Activated naive CD8-positive, alpha-beta T cell treated with anti-CD3 and anti-CD28 coated beads, Interleukin-2, amount 50 U/mL, for 16 hours (primary cell): ENCODE data around the gene DKK1.

Experiments used
- DNase-seq: peaks from one replicate; pipeline ENCODE4 v3.0.0-alpha.2; 2020; ENCODE audit warnings: low read depth, low spot score

Gene DKK1

DNA sequence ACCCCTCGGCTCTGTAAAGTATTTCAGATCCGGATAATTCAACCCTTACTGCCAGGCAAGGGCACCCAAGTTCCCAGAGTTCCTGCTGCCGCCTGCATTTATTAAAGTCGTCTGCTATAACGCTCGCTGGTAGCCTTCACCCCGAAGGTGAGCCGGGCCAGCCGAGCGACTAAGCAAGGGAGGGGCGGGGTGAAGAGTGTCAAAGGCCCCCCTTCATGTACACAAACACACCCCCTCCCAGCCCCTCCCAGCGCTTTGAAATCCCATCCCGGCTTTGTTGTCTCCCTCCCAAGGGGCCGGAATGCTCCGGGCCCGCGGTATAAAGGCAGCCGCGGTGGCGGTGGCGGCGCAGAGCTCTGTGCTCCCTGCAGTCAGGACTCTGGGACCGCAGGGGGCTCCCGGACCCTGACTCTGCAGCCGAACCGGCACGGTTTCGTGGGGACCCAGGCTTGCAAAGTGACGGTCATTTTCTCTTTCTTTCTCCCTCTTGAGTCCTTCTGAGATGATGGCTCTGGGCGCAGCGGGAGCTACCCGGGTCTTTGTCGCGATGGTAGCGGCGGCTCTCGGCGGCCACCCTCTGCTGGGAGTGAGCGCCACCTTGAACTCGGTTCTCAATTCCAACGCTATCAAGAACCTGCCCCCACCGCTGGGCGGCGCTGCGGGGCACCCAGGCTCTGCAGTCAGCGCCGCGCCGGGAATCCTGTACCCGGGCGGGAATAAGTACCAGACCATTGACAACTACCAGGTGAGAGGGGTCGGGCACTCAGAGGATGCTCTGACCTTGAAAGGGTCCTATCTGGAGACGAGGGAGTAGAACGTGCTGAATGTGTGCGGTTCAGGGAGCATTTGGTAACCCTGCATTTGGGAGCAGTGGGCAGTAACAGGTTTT, at the start of gene DKK1:
Gene DKK1 (plus strand): TSS at position 349 of the 889 bp plus-strand sequence. CDS start 154 bp downstream, at position 503.
- no peak for DNase-seq

DNA sequence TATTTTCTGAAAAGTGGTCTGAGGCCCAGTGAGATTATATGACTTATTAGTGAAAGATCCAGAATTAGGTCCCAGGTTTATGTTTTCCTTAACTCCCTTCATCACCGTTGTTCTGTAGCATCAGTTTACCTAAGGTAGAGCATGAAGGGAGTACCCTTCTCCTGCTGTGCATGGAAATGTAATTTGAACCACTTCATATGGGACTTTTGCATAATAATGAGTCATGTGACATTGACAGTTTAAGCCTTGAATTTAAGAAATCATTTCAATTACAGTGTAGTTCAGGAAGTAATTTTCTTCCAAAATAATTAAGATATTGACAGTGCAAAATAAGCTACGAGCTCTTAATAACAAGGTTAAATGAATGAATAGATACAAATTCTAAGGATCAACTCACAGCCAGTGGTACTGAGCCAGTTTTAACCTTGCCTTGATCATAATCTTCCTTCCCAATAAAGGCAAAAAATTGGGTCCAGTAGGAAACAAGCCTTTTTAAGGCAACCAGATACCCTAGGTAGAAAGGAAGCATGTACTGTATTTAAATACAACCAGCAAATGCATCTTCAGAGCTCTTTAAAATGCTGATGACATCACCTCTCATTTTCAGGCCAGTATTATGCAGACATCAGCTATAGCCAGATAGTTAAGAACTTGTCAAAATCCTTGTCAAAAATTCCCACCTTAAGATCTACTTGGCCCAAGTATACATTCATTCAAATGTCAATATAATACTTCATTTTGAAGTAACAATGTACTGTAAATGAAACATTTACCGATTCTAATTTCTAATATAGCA, 48.8 kb upstream of the DKK1 start:
- no peak for DNase-seq

DNA sequence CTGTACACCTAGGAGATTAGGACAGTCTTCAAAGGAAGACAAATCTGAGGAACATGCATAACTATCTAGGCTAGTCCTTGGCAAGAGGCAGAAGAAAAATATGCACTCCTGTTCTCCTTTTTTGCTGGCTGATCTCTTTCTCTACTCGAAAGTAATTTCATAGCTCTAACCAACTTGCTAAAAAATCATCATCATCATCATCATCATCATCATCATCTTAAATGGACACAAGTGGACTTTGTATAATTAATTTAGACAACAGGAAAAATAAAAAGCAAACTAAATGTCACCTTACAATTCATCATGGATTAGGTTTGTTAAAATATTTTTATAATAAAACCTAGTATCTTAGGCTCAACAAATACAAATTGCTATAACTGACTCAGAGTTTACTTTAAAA, 47.2 kb upstream of the DKK1 start:
- no peak for DNase-seq

DNA sequence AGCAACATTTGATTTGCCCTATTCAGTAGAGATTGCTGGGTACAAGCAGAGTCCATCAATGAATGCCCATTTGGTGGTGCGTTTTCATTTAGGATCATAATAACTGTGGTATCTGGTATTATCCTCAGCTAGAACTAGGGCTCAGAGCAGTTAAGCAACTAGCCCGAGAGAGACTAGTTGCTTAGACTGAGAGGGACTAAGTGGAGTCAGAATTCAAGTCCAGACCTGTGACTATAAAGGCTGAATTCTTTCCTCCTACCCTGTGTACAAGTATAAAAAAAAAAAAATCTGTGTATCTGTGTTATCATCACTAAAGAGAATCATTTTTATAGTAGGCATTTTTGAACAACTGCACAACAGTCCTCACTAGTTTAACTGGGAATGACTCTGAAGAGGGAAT, 45.3 kb upstream of the DKK1 start:
- DNase-seq: no peak

DNA sequence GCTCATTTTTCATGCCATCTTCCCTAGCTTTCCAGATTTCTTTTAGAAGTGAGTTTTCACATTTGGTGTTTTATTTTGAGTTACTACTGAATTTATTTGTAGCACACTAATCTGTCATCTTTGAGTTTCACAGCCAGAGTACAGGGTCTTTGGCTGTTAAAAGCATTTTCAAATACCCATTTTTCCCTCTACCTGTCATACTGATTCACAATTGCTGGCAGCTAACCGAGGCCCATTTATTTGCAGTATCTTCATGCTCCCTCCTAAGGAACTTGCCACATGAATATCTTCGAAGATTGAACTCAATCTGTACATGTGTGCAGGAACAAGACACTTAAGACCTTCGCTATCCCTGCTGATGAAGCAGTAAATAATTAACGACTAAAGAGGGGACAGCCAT, 44.8 kb upstream of the DKK1 start:
- DNase-seq: no peak

GRCh38 chr10:52276163-52276562, 37.9 kb upstream of the DKK1 start:
- DNase-seq: no peak

DNA sequence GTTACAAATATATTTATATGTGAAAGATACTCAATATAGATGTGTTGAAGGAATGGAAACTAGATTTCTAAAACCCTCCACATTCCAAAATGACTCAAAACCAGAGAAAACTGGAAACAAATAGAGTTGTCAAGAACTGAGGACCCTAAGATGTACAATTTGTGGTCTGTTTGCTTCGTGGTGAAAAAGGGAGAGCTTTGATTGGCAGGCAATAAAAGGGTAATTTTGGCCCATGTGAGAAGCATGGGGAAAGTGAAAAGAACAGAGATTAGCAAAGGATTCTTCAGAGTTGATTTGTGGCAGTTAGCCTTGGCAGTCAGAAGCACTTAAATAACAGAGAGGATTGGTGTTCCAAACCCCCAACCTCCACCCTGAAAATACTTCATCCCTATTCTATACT, 37.1 kb upstream of the DKK1 start:
- DNase-seq: no peak

DNA sequence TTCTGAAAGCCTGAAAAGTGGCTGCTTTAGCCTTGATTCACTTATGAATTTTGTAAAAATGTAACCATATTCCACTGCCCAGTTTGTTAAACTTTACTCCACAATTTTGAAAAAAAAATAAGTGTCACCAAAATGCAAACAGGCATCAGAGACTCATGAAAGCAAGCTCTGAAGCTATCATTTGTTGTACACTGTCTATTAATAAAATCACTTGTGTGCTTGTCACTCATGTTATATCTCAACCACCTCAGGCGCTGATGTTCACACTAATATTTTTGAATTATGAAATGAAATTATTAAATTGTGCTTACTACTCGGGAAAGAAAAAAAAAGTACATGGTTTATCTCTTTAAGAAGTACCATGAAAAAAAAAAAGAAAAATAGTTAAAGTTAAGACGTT, 34.5 kb upstream of the DKK1 start:
- DNase-seq: no peak

GRCh38 chr10:52280051-52280450, 34.0 kb upstream of the DKK1 start:
- no peak for DNase-seq

DNA sequence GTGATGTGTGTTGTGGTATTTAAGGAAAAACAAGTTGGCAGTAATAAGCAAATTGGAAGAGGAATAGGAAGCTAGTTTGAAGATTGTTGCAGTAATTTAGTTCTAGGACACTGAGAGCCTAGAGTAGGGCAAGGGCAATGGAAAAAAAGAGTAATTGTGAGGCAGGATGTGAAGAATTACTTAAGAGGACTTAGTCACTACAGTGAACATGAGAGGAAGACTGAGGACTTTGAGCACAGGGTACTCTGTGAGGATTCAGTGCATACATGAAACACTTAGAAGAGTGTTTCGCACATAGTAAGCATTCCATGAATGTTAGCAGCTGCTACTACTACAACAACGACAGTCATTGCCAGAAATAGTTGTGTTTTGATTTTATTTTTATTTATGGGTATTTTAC, 30.9 kb upstream of the DKK1 start:
- no peak for DNase-seq

GRCh38 chr10:52284416-52285013, 29.6 kb upstream of the DKK1 start:
- DNase-seq: no peak

DNA sequence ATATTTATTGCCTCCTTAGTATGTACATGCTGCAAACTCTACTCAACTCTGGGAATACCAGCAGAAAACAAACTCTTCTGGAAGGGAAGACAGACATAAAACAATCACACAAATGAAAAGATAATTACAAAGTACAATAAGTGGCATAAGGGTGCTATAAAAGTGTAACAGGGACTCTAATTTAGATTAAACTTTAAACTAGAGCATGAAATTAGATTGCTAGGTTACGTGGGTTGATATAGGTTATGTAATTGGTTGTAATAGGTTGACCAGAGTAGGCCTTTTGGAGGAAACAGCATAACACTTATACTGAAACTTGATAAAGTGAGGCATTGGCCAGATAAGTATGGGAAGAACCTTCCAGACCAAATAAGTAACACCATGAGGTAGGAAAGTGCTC, 26.2 kb upstream of the DKK1 start:
- no peak for DNase-seq

GRCh38 chr10:52297747-52298146, 16.3 kb upstream of the DKK1 start:
- DNase-seq: no peak

GRCh38 chr10:52300599-52301277, 13.3 kb upstream of the DKK1 start:
- DNase-seq: no peak

- DNase-seq: no peak
These were observed 5.6 kb upstream of the DKK1 start for GRCh38 chr10:52308251-52309031.

DNA sequence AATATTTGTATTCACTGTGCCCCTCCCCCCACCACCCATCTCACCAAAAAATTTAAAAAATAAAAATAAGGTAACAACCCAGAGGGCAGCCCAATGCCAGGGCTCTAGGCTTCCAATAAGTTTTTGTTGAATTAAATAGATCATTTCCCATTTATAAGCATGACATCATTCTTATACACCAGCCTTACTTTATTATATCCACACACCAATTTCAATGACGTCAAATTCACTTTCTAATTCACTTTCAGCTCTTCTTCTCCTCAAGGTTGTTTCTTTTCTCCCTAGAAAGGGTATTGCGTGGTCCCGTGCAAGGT, 1.2 kb upstream of the DKK1 start:
- no peak for DNase-seq

DNA sequence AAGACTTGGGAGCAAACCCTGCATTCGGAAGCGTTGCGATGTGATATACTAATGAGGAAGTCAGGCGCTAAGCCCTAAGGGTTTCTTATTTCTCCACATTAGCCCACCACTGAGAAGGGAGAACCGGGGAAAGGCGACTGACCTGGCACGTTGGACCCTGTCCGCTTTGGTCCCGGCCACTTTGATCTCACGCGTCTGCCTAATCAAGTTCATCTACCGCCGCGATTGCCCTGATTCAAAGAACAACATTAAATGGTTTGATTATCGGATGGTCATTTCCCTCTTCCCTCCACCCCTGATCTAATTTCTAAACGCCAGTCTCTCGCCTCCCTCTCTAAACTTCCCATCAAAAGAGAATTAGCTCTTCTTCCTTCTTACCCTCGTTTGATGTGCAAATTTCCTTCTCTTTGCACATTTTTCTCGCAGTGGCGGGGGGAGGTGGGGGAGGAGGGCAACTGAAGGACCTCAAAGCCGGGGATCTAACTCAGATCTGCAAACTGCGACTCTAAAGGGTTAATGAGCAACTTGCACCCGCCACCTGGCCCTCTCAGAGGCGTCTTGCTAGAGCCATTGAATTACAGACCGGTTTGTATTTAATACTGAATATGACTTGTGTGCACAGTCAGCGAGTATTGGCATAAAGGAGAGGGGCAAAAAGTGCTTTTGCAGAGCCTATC, 687 bp upstream of the DKK1 start:
- no peak for DNase-seq

DNA sequence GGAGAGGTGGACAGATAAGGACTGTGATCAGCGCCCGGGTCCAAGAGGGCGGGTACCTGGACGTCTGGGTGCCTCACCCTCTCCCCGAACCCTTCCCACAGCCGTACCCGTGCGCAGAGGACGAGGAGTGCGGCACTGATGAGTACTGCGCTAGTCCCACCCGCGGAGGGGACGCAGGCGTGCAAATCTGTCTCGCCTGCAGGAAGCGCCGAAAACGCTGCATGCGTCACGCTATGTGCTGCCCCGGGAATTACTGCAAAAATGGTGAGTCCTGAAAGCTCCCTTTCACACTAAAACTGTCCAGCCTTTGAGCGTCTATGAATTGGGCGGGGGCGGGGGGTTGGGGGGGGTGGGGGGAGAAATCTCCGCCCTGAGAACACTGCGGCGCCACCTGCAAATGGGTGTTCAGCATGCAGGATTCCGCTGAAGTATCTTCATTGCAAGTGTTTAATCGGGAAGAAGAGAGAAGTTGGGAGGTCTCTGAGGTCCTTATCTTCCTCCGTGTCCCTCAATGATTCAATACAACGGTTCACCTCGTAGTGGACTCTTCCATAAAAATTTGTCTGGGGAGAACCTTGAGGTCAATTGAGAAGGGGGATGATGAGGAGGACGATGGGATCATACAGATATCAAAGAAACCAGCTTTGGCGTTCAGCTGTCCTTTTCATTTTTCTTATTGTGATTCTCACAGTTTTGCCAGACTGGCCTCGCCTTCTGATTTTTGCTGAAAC, 906 bp downstream of the DKK1 start:
- no peak for DNase-seq

- DNase-seq: no peak
These were observed 1.9 kb downstream of the DKK1 start for GRCh38 chr10:52316001-52316400.

DNA sequence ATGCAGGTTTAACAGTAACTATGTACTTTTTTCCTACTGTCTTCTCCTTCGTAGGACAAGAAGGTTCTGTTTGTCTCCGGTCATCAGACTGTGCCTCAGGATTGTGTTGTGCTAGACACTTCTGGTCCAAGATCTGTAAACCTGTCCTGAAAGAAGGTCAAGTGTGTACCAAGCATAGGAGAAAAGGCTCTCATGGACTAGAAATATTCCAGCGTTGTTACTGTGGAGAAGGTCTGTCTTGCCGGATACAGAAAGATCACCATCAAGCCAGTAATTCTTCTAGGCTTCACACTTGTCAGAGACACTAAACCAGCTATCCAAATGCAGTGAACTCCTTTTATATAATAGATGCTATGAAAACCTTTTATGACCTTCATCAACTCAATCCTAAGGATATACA, 2.4 kb downstream of the DKK1 start:
- no peak for DNase-seq
